GM20000 (cell line): ENCODE measurements around the gene NPW.

Experiments used
- DNase-seq: peaks from one replicate; pipeline ENCODE4 v3.0.0; 2012; ENCODE audit warnings: low spot score
- CTCF ChIP-seq: IDR thresholded peaks from 2 replicates; pipeline ENCODE4 v1.5.1; 2012; ENCODE audit warnings: mild to moderate bottlenecking, control low read depth; ENCODE audit errors: extremely low read depth, missing control alignments

The NPW gene

GRCh38 chr16:2047330-2048115 lies 27.9 kb downstream of the NPW start, which contains the start of the genes NTHL1 and TSC2:
TSS of gene NTHL1 (minus strand) at chr16:2047834. CDS start at chr16:2047823, 11 bp downstream.
TSS of gene TSC2 (plus strand) at chr16:2047985. CDS start at chr16:2048616, 631 bp downstream.
- no peak for TF ChIP-seq CTCF
- peak; percentile 99 for DNase-seq

- no peak for DNase-seq
- TF ChIP-seq CTCF, result no peak
Measured at GRCh38 chr16:2048116-2048543, 28.5 kb downstream of the NPW start.

- DNase-seq, result no peak
- no peak for TF ChIP-seq CTCF
Measured at GRCh38 chr16:2053211-2053610, 33.6 kb downstream of the NPW start.

GRCh38 chr16:2053897-2054296 lies 34.3 kb downstream of the NPW start:
- DNase-seq, result no peak
- no peak for TF ChIP-seq CTCF

- no peak for DNase-seq
- no peak for TF ChIP-seq CTCF
Measured at GRCh38 chr16:2054543-2055245, 35.1 kb downstream of the NPW start.

GRCh38 chr16:2056077-2056476 lies 36.5 kb downstream of the NPW start:
- TF ChIP-seq CTCF, result no peak
- no peak for DNase-seq
